GM12892 (cell line): ENCODE data around the gene SLC46A2.

Experiments used
- POLR2AphosphoS5 ChIP-seq: IDR thresholded peaks from 2 replicates; pipeline ENCODE4 v1.6.1; 2011; ENCODE audit warnings: low read depth, low read length, control low read depth
- TAF1 ChIP-seq: IDR thresholded peaks from 2 replicates; pipeline ENCODE4 v1.6.1; 2011; ENCODE audit warnings: low read depth, mild to moderate bottlenecking, control low read depth, low read length, borderline replicate concordance

DNA sequence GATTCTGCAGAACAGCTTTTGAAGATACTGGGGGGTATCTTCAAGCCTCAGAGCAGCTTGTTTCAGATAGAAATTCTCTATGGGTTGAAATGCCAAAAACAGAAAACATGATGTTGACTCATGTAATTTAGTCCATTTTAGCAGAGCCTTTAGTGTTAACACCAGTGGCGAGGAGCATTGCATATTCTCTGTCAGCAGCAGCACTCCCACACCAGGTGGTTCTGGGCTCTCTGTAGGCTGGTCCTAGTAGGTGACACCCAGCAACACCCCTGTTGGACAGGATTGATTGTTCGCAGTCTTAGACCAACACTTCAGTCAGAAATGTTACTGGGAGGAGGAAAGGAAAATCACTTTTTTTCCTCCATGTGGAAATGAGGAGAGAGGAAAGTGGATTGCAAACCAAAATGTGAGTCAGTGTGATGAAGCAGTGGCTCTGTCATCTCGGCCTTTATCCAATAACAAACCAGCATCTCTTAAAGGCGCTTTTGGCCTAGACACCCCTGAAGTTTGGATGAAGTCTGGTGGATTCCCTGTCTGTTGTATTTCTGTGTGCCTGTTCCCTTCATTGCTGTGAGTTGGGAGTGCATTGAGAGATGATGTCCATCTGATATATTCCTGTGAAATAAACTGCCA, 16.8 kb downstream of the SLC46A2 start:
- TF ChIP-seq TAF1 (no peak), POLR2AphosphoS5 (no peak)
